ENCODE data around the gene PPP2R3B.

PPP2R3B gene

GRCh38 chrX:372856-373640 is 13.7 kb downstream of the PPP2R3B start:
- TF ChIP-seq FOXM1 (IDR thresholded peaks at IDR 0.05; ENCODE audit: borderline replicate concordance, low read depth), result no peak
- no peak for TF ChIP-seq ZBTB7A (IDR thresholded peaks at IDR 0.05; ENCODE audit: low read depth)
- TF ChIP-seq, protein P1, sequence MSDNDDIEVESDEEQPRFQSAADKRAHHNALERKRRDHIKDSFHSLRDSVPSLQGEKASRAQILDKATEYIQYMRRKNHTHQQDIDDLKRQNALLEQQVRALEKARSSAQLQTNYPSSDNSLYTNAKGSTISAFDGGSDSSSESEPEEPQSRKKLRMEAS (IDR thresholded peaks at IDR 0.05), result no peak
- TF ChIP-seq NFIC (IDR thresholded peaks at IDR 0.05), result no peak
- no peak for TF ChIP-seq TAF1 (IDR thresholded peaks at IDR 0.05; ENCODE audit: low read depth)
- TF ChIP-seq YY1 (IDR thresholded peaks at IDR 0.05; ENCODE audit: low read depth), result no peak
- no peak for TF ChIP-seq CREB1 (IDR thresholded peaks at IDR 0.05; ENCODE audit: low read depth)
- TF ChIP-seq CEBPB (IDR thresholded peaks at IDR 0.05), result no peak
- TF ChIP-seq USF1 (IDR thresholded peaks at IDR 0.05), result no peak

GRCh38 chrX:371907-372306 is 14.8 kb downstream of the PPP2R3B start:
- TF ChIP-seq NFIC (IDR thresholded peaks at IDR 0.05), result no peak
- TF ChIP-seq, protein P1 (IDR thresholded peaks at IDR 0.05), result no peak
- TF ChIP-seq EP300 (IDR thresholded peaks at IDR 0.05; ENCODE audit: borderline replicate concordance), result no peak
- TF ChIP-seq USF1 (IDR thresholded peaks at IDR 0.05), result no peak
- TF ChIP-seq REST (IDR thresholded peaks at IDR 0.05; ENCODE audit: low read depth), result no peak
- TF ChIP-seq EGR1 (IDR thresholded peaks at IDR 0.05), result no peak
- TF ChIP-seq TAF1 (IDR thresholded peaks at IDR 0.05; ENCODE audit: low read depth), result no peak
- TF ChIP-seq FOXM1 (IDR thresholded peaks at IDR 0.05; ENCODE audit: borderline replicate concordance, low read depth), result no peak
- no peak for TF ChIP-seq RAD21 (IDR thresholded peaks at IDR 0.05; ENCODE audit: low read depth)
- no peak for TF ChIP-seq CREB1 (IDR thresholded peaks at IDR 0.05; ENCODE audit: low read depth)
- TF ChIP-seq CEBPB (IDR thresholded peaks at IDR 0.05), result no peak
- TF ChIP-seq TEAD4 (IDR thresholded peaks at IDR 0.05), result no peak
- no peak for TF ChIP-seq YY1 (IDR thresholded peaks at IDR 0.05; ENCODE audit: low read depth)
- no peak for TF ChIP-seq ZBTB7A (IDR thresholded peaks at IDR 0.05; ENCODE audit: low read depth)

DNA sequence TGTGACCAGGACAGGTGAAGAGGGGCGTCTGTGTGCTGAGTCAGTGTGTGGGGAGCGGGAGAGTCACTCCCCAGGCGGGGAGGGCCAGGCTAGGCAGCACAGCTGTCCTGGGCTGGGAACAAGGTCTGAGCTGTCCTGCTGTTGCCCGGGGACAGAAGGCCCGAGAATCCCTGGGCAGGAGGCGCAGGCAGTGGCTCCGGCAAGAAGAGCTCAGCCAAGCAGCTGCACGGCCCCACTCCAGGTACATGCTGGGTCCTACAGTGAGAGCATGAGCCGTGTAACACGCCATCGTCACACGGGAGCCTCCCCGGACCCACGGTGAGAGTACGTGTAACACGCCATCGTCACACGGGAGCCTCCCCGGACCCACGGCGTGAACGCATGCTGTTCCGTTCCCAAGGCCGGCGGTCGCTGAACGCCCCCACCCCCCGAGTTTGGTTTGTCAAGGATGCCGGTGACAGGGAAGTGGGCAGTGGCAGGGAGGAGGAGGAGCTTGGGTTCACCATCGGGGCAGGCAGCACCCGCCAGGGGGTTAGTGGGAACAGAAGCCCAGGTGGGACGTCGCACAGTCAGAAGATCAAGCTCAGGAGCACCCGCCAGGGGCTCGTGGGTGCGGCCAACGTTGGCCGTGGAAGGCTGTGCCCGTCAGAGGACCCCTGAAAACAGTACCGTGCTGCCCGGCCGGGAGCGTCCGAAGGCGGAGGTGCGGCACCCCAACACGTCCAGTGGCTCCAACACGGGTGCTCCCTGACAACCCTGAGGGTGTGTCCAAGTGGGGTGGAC is 15.6 kb downstream of the PPP2R3B start:
- TF ChIP-seq TEAD4 (IDR thresholded peaks at IDR 0.05) (no peak), NFIC (IDR thresholded peaks at IDR 0.05) (no peak), YY1 (IDR thresholded peaks at IDR 0.05; ENCODE audit: low read depth) (no peak), REST (IDR thresholded peaks at IDR 0.05; ENCODE audit: low read depth) (no peak), RAD21 (IDR thresholded peaks at IDR 0.05; ENCODE audit: low read depth) (no peak)
- TF ChIP-seq, protein P1 (IDR thresholded peaks at IDR 0.05), result no peak

- TF ChIP-seq TAF1 (IDR thresholded peaks at IDR 0.05; ENCODE audit: low read depth) (no peak), ZBTB7A (IDR thresholded peaks at IDR 0.05; ENCODE audit: low read depth) (no peak), YY1 (IDR thresholded peaks at IDR 0.05; ENCODE audit: low read depth) (no peak), CEBPB (IDR thresholded peaks at IDR 0.05) (no peak), EGR1 (IDR thresholded peaks at IDR 0.05) (no peak), EP300 (IDR thresholded peaks at IDR 0.05; ENCODE audit: borderline replicate concordance) (no peak), REST (IDR thresholded peaks at IDR 0.05; ENCODE audit: low read depth) (no peak), USF1 (IDR thresholded peaks at IDR 0.05) (no peak), CREB1 (IDR thresholded peaks at IDR 0.05; ENCODE audit: low read depth) (no peak), TCF12 (IDR thresholded peaks at IDR 0.05; ENCODE audit: low read depth) (no peak), NFIC (IDR thresholded peaks at IDR 0.05) (no peak), RAD21 (IDR thresholded peaks at IDR 0.05; ENCODE audit: low read depth) (no peak), TEAD4 (IDR thresholded peaks at IDR 0.05) (no peak), FOXM1 (IDR thresholded peaks at IDR 0.05; ENCODE audit: borderline replicate concordance, low read depth) (no peak)
- TF ChIP-seq, protein P1 (IDR thresholded peaks at IDR 0.05), result no peak
These were observed 16.3 kb downstream of the PPP2R3B start for GRCh38 chrX:370244-370962.
